HFF-Myc (cell line): ENCODE results near the gene OXA1L.
"Not testable (repeated sequence)": the region's sequence is repeated elsewhere in the genome, so short reads cannot be mapped to it uniquely, and the experiment has no call there.

Experiments
- DNase-seq: peaks from one replicate; pipeline ENCODE4 v3.0.0-alpha.2; 2011; ENCODE audit warnings: low read depth; ENCODE audit errors: extremely low read depth
- H3K4me3 ChIP-seq: replicated peaks from 2 replicates; pipeline ENCODE4 v1.5.1; 2011; ENCODE audit warnings: low read depth, mild to moderate bottlenecking, control low read depth, low read length
- CTCF ChIP-seq: IDR thresholded peaks from 2 replicates; pipeline ENCODE4 v1.5.1; 2012; ENCODE audit warnings: mild to moderate bottlenecking, low read depth, low read length, control low read depth; ENCODE audit errors: missing control alignments

Gene OXA1L

DNA sequence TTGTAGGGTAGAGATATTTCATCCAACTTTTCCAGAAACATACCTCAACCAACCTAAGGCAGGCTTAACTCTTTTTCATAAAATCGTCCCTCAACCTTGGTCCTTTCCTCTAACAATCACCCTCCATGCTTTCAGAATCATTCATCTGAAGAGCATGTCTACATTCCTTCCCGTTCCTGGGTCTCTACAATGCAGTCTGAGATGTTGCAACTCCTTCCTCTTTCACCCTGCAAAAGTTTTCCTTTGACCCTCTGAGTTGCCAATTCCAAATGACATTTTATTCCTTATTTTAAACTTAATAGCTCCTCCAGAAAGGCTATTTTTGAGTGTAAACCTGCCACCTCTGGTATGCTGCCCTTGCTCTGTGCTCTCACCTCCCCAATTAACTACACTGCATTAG, 32.0 kb downstream of the OXA1L start:
- no peak for DNase-seq
- no peak for TF ChIP-seq CTCF
- no peak overlapping the region for H3K4me3 ChIP-seq

GRCh38 chr14:22800346-22800745, 33.9 kb downstream of the OXA1L start:
- no peak overlapping the region for H3K4me3 ChIP-seq
- no peak for DNase-seq
- no peak for TF ChIP-seq CTCF

DNA sequence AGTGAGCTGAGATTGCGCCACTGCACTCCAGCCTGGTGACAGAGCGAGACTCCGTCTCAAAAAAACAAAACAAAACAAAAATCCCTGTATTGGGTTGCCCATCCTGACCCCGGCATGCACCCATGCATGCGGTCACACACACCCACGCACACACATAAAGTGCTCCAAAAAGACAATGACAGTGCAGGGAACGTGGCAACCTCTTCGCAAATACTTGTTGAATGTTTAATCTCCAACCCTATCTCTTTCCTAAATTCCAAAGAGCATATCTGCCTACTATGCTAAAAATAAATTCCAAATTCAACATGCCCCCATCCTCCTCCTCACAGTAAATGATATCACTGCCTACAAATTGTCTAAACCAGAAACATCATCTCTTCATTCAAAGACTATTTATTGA, 35.2 kb downstream of the OXA1L start:
- H3K4me3 ChIP-seq = no peak overlapping the region
- TF ChIP-seq CTCF = no peak
- no peak for DNase-seq

- no peak for TF ChIP-seq CTCF
- no peak for DNase-seq
- no peak overlapping the region for H3K4me3 ChIP-seq
These were observed 36.6 kb downstream of the OXA1L start for GRCh38 chr14:22802860-22803686.

GRCh38 chr14:22803687-22803974, 37.1 kb downstream of the OXA1L start:
- H3K4me3 ChIP-seq = no peak overlapping the region
- no peak for TF ChIP-seq CTCF

GRCh38 chr14:22805235-22805634, 38.7 kb downstream of the OXA1L start:
- not testable (repeated sequence) for H3K4me3 ChIP-seq, DNase-seq

More at GRCh38 chr14:22803687-22803974, 37.1 kb downstream of the OXA1L start:
- no peak for DNase-seq

DNA sequence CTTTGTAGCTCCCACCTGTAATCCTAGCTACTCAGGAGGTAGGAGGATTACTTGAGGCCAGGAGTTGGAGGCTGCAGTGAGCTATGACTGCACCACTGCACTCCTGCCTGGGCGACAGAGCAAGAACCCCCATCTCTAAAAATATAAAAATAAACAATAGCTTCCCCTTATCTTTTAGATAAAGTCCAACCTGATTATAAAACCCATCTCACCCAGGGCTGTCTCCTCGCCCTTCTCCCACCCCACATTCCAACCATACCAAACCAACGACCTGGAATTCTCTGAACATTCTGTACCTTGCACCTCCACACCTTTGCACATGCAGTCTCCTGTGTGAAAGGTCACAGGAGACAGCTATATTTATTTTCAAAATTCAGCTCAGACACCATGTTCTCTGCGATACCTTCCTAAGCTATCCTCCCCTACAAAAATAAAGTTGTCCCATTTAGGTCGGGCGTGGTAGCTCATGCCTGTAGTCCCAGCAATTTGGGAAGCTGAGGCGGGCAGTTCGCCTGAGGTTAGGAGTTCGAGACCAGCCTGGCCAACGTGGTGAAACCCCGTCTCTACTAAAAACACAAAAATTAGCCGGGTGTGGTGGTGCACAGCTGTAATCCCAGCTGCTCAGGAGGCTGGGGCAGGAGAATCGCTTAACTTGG, 41.1 kb downstream of the OXA1L start:
- H3K4me3 ChIP-seq = no peak overlapping the region
- TF ChIP-seq CTCF = no peak
- DNase-seq = no peak
